NCI-H1436 treated with DMSO at 0.1 percent for 48 hours (cell line): ENCODE data around the gene C7orf57.

Source experiments
- DNase-seq: peaks from one replicate; lab custom pipeline; 2025; lab: John Stamatoyannopoulos, UW

The C7orf57 gene

DNA sequence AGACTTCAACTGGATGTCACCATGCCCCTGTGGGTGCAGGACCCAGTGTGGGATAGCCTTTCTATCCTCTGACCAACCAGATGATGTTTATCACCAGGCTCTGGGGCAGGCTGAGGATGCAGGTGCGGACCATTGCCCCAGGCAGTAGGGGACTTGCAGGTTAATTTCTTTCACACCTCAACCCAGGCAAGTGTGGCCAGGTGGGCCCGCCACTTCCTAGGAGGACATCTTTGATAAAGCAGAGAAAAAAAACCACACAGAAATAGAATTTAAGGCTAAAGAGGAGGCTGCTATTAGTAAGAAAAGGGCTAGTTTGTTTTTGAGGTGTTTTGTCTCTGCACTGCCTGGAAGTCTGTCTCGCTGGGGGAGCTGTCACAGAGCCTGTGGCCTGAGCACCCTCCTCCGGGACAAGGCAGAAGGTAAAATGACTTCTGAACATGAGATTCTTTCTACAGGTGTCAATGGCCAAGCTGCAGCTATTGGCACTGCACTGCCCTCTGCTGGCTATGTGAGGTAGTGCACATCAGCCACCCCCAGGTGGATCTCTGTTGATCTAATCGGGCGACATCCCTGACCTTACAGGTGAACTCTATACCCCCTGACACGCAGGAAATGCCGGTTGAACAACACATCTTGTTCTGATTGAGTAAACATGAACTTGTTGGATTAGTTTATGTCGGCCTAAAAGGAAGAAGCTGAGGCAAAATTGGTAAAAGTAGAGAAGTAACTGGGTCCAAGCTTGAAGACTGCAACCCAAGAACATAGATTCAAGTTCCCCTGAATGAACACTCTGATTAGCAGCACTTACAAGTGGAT, 74.7 kb downstream of the C7orf57 start:
- DNase-seq = no peak

DNA sequence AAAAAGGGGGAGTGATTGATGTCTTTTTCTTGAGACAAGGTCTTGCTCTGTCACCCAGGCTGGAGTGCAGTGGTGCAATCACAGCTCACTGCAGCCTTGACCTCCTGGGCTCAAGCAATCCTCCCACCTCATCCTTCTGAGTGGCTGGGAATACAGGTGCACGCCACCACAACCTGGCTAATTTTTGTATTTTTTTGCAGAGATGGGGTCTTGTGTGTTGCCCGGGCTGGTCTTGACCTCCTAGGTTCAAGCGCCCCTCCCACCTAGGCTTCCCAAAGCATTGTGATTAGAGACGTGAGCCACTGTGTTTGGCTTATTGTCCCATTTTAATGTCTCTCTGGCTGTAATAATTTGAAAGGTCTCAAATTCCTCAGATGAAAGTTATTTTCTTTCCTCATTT, 75.5 kb downstream of the C7orf57 start:
- DNase-seq = no peak
